Bone marrow (tissue), 2 donors: ENCODE data around the gene GRIP1.

Experiments
- DNase-seq, 2 donors: peaks; one replicate each; lab custom pipeline; 2025; lab: John Stamatoyannopoulos, UW

Gene GRIP1

DNA sequence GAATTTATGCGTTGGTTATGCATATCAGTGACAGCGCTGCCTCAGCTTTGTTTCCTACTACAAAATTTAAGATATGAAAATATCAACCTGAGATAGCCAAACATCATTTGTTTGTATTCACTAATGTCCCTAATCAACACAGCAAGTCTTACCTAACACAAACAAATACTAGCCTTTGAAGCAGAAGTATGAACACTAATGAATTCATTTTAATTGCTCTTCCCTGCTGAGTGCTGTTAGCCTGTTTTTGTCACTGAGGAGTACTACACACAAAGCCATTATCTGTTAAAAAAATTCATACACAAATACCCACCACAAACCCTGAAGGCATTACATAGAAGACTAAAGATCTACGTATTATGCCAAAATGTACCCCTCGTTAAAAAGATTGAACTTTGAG is 225.8 kb downstream of the GRIP1 start:
- no peak for DNase-seq

DNA sequence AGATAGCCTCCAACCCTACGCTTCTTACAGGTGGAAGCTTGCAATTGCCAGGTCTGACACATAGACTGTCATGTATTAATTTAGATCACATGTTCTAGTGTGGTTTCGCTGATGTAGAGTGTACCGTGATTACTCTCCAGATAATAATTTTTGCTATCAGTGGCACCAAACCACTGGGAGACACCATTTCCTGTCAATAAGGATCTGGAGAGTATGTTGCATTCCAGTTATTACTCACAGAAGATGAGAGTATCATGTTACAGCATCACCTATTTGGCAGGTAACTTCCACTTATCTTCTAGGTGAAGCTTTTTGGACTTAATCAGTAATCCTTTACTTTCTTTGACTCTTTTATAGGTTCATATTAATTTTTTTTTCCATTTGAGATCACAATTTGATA is 229.3 kb downstream of the GRIP1 start:
- DNase-seq: no peak

GRCh38 chr12:66447643-66448042 is 231.2 kb downstream of the GRIP1 start:
- no peak for DNase-seq

GRCh38 chr12:66446276-66446675 is 232.6 kb downstream of the GRIP1 start:
- DNase-seq: no peak

- DNase-seq: no peak
Observed at GRCh38 chr12:66441905-66442559, 236.8 kb downstream of the GRIP1 start.

GRCh38 chr12:66438601-66439000 is 240.3 kb downstream of the GRIP1 start:
- no peak for DNase-seq

- no peak for DNase-seq
Observed at GRCh38 chr12:66430106-66430505, 248.8 kb downstream of the GRIP1 start.

DNA sequence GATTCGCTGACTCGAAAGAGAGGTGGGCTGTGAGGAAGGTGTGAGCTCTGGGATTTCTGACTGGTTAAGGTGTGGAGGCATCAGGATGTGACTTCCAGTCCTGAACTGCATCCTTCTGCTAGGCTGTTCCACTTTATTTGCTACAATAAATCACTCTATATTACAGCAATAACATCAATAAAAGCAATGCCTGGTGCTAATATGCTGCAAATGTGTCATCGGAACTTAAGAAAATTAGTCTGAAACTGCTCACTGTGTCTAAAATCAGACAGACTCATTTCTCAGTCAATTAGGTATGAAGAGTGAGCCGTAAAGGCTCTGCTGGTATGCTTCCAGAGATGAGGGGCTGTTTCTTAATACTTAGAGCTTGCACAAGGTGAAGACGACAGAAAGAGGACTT is 250.0 kb downstream of the GRIP1 start:
- no peak for DNase-seq

DNA sequence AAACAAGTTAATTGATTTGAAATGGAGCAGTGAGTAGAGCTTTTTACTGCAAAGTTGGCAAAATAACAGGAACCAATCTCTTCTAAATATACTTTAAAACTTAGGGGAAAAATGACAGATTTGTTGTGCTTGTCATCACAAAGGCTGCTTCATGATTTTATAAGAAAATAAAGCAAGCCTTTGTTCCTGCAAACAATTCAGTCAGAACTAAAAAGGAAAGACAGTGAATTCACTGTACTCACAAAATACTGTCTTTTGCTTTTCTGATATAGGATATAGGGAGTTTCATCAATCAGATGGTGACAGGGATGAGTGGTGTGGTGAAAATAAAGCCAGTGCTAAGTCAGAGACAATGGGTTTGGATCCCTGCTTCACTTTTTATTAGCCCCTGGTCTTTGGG is 250.6 kb downstream of the GRIP1 start:
- DNase-seq: no peak

GRCh38 chr12:66426696-66427095 is 252.2 kb downstream of the GRIP1 start:
- DNase-seq: no peak

GRCh38 chr12:66423266-66423665 is 255.6 kb downstream of the GRIP1 start:
- no peak for DNase-seq

DNA sequence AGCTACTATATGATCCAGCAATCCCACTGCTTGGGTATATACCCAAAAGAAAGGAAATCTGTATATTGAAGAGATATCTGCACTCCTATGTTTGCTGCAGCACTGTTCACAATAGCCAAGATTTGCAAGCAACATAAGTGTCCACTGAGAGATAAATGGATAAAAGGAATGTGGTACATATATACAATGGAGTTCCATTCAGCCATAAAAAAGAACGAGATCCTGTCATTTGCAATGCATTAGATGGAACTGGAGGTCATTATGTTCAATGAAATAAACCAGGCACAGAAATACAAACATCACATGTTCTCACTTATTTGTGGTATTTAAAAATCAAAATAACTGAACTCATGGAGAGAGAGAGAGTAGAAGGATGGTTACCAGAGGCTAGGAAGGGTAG is 260.0 kb downstream of the GRIP1 start:
- DNase-seq: no peak

DNA sequence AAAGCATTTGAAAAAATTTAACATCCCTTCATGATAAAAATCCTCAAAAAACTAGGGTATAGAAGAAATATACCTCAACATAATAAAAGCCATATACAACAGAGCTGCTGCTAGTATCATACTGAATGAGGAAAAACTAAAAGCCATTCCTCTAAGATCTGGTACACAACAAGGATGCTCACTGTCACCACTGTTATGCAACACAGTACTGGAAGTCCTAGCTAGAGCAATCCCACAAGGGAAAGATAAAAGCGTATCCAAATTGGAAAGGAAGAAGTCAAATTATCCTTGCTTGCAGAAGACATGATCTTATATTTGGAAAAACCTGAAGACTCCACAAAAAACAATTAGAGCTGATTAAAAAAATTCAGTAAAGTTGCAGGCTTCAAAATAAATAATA is 261.7 kb downstream of the GRIP1 start:
- no peak for DNase-seq

GRCh38 chr12:66409195-66409871 is 269.5 kb downstream of the GRIP1 start:
- DNase-seq: peak in 1 of 2 donors; percentile 53

DNA sequence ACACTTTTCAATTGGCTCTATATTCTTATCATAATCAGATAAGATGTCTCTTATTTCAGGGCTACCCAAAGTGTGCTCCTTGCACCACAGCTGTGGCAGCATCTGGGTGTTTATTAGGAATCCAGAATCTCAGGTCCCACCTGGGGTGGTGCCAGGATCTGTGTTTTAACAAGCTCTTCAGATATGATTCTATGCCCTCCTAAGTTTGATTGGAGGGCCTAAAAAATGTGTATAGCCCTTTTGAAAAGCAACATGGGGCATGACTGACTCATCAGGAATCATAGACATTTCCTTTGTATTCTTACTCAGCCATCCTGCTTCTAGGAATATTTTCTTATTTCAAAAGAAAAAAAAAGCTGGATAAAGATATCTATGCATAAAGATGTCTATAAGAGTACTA is 273.5 kb downstream of the GRIP1 start:
- no peak for DNase-seq

- DNase-seq: no peak
Observed at GRCh38 chr12:66403746-66404145, 275.1 kb downstream of the GRIP1 start.

DNA sequence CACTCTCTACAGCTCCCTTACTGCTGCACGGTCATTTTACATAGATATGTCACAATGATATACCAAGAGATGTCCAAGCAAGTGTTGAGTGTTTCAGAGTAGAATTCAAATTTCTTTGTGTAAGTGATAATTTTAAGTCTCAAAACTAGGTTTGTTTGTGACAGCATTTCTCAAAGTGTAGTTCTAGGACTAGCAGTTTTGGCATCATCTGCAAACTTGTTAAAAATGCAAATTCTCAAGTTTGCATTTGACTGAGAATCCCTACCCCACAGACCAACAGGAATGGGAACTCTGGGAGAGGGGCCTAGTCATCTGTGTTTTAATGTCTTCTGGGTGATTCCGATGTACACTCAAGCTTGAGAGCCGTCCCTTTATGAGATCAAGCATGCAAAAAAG is 279.0 kb downstream of the GRIP1 start:
- no peak for DNase-seq

DNA sequence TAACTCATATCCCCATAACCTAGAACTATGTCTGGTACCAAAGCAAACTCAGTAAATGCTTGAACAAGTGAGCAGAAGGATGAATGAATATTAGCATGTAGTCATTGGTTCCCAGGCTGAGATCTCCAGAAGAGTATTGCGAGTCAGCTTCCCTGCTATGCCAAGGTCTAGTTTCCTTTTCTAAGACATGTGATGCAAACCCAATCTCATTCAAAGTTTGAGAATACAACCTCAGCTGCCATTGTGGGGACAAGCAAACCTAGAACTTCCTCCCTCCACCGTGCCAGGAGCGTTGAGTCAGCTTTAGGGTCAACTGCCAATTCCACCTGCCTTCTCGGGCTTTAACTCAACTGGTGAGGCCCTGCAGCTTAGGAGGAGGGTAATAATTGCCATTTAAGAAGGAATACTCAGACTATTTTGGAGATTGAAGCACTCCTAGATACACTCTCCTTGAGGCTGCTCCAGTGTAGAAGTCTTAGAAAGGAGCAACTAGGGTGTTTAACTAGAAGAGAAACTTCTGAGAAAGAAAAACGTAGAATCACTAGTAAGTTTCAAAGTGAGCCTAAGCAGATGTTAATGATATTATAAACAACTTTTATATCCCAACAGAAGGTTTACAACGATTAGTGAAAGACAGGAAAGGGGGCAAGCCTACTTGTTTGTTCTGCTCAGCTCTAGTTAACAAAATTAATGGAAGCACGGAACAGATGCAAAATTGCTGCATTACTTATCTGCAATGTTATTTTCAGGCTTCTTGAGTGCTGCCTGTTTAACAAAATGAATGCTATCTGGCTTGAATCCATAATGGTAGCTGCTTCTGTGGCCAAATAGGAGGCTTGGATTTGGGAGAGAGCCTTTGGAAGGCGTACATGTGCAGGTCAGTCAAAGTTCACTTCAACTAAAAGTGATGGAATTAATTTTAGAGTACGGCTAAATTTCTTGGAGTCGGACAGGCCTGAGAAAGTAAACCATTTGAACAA is 279.7 kb downstream of the GRIP1 start:
- DNase-seq: peak in 1 of 2 donors; percentile 38

- DNase-seq: no peak
Observed at GRCh38 chr12:66397574-66398290, 281.1 kb downstream of the GRIP1 start.

DNA sequence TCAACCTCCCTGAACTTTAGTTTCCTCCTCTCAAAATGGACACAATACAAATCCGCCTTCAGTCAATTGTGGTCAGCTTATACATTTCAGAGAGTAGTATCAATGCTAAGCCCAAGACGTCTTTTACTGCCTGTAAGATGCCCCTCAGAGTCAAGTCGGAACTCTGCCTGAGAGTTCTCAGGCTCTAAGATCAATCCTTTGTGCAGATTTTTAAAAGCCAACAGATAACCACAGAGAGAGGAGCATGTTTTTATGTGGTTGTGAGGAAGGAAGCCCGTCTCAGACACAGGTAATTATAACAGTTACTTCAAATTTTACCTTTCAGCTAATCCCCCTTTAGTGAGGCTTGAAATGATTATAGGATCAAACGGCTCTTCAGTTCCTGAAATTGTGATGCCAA is 285.0 kb downstream of the GRIP1 start:
- DNase-seq: no peak

- no peak for DNase-seq
Observed at GRCh38 chr12:66392266-66392915, 286.5 kb downstream of the GRIP1 start.

- DNase-seq: no peak
Observed at GRCh38 chr12:66388517-66388916, 290.4 kb downstream of the GRIP1 start.
